WERI-Rb-1 (cell line): ENCODE data around the gene SBK1.
"Not testable (repeated sequence)": the region's sequence is repeated elsewhere in the genome, so short reads cannot be mapped to it uniquely, and the experiment has no call there.

Source experiments
- DNase-seq: peaks from one replicate; pipeline ENCODE4 v3.0.0-alpha.2; 2020
- H3K27ac ChIP-seq: fragments of 250-450 bp; sonication (Bioruptor Pico); 2 replicates; pipeline ENCODE4 v1.5.1; 2020; ENCODE audit warnings: mild to moderate bottlenecking, moderate library complexity
- H3K27me3 ChIP-seq: fragments of 250-450 bp; sonication (Bioruptor Pico); 2 replicates; pipeline ENCODE4 v1.5.1; 2021; ENCODE audit warnings: mild to moderate bottlenecking, low read depth, moderate library complexity; ENCODE audit not compliant: insufficient read depth, severe bottlenecking
- H3K36me3 ChIP-seq: fragments of 250-450 bp; sonication (Bioruptor Pico); 2 replicates; pipeline ENCODE4 v1.5.1; 2020; ENCODE audit warnings: mild to moderate bottlenecking, moderate library complexity
- H3K4me3 ChIP-seq: 2 replicates; pipeline ENCODE4 v1.5.1; 2011; ENCODE audit warnings: low read depth, mild to moderate bottlenecking, control low read depth, low read length
- H3K9me3 ChIP-seq: fragments of 250-450 bp; sonication (Bioruptor Pico); 2 replicates; pipeline ENCODE4 v1.5.1; 2021; ENCODE audit warnings: mild to moderate bottlenecking, moderate library complexity; ENCODE audit not compliant: severe bottlenecking
- TF ChIP-seq, protein P1 (sequence below): IDR thresholded peaks from 2 replicates; pipeline ENCODE4 v1.5.1; 2011; ENCODE audit warnings: low read depth, mild to moderate bottlenecking, control low read depth, inconsistent platforms, low read length

SBK1 gene

DNA sequence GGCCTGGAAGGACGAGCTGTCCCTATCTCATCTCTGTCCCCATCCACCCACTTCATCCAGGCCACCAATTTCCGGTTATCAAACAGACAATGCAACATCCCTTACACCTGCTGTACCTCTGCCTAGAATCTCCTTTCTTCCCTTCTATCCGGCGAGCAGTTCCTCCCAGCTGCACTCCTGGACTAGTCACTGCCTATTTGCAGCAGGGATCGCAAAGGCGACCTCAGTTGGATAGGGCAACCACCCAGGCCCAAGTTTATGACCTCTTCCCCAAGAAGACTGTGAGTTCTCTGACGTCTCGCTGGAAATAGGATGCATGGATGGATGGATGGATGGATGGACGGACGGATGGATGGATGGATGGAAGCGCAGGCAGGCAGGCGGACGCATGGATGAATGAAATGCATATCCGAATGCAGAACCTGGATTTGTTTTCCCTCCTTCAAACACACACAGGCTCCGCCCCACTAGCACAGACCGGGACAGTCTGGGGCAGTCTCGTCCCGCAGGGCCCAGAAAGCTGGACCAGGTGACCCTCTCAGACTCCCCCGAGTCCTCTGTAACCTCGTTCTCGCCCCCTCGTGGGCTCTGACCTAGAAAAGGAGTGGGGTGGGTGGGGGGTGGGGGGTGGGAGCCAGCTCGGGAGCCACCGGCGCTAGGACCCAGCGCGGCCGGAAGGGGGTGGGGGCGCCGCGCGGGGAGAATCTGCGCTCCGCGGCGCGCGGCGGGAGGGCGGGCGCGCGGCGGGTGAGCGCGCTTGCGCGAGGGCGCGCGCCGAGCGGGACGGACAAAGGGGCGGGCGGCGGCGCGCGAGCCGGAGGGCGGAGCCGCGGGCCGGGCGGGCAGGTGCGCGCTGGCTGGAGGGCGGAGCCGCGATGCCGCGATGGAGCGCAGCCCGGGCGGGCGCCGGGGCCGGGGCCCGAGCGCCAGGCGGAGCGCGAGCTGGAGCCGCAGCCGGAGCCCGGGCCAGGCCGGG, at the start of gene SBK1:
Gene SBK1 (plus strand): TSS at position 875 of the 976 bp plus-strand sequence. CDS start 24,867 bp downstream, outside the sequence.
- peaks cover 14% of the 10 kb centered on the region for H3K36me3 ChIP-seq
- peak; percentile 71 for DNase-seq
- no peaks in the 10 kb centered on the region for H3K27me3 ChIP-seq
- peak within 1 kb of the TSS; percentile 93 for H3K4me3 ChIP-seq
- TF ChIP-seq, protein P1, sequence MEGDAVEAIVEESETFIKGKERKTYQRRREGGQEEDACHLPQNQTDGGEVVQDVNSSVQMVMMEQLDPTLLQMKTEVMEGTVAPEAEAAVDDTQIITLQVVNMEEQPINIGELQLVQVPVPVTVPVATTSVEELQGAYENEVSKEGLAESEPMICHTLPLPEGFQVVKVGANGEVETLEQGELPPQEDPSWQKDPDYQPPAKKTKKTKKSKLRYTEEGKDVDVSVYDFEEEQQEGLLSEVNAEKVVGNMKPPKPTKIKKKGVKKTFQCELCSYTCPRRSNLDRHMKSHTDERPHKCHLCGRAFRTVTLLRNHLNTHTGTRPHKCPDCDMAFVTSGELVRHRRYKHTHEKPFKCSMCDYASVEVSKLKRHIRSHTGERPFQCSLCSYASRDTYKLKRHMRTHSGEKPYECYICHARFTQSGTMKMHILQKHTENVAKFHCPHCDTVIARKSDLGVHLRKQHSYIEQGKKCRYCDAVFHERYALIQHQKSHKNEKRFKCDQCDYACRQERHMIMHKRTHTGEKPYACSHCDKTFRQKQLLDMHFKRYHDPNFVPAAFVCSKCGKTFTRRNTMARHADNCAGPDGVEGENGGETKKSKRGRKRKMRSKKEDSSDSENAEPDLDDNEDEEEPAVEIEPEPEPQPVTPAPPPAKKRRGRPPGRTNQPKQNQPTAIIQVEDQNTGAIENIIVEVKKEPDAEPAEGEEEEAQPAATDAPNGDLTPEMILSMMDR = no peak
- H3K27ac ChIP-seq = peak within 1 kb of the TSS; percentile 85
- H3K9me3 ChIP-seq = no peaks in the 10 kb centered on the region

DNA sequence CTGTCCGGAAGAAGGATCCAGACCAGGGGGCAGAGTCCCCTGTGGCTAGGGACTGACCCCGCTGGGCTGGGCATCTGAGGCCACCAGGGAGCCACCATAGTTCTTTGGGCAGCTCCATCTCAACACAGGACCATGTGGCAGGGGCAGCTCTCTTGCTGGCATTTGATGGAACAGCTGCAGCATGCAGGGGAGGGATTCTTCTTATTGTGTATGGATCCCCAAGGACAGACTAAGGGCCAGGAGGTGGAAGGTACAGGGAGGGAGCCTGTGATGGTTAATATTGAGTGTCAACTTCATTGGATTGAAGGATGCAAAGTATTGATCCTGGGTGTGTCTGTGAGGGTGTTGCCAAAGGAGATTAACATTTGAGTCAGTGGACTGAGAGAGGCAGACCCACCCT, 42.8 kb upstream of the SBK1 start:
- H3K36me3 ChIP-seq, H3K27ac ChIP-seq, H3K9me3 ChIP-seq, H3K4me3 ChIP-seq, H3K27me3 ChIP-seq, DNase-seq: not testable (repeated sequence)

- no peak for DNase-seq
- no peaks in the 10 kb centered on the region for H3K36me3 ChIP-seq
- no peak overlapping the region for H3K4me3 ChIP-seq
- H3K27me3 ChIP-seq = no peaks in the 10 kb centered on the region
- no peaks in the 10 kb centered on the region for H3K9me3 ChIP-seq
- no peak overlapping the region for H3K27ac ChIP-seq
- TF ChIP-seq, protein P1 = no peak
These were observed 41.3 kb upstream of the SBK1 start for GRCh38 chr16:28250999-28251398.

DNA sequence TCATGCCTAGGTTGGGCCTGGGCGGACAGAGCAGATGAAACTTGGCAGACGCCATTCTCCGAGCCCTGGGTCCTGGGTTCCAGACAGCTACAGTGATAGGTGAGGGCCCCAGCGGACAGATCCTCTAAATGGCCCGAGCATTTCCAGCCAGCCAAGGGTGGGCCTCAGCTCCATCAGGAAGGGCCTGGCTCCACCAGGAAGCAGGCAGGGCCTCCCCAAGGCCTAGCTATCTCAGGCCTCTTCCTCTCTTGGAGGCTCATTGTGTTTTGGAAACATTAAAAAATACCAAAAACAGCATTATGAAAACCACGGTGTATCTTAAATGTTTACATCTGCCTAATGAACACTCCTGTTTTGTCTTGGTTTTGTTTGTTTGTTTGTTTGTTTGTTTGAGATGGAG, 38.2 kb upstream of the SBK1 start:
- Histone ChIP-seq H3K9me3 (no peaks in the 10 kb centered on the region), H3K27me3 (no peaks in the 10 kb centered on the region), H3K36me3 (no peaks in the 10 kb centered on the region), H3K27ac (no peak overlapping the region), H3K4me3 (no peak overlapping the region)
- DNase-seq = no peak
- TF ChIP-seq, protein P1 = no peak

DNA sequence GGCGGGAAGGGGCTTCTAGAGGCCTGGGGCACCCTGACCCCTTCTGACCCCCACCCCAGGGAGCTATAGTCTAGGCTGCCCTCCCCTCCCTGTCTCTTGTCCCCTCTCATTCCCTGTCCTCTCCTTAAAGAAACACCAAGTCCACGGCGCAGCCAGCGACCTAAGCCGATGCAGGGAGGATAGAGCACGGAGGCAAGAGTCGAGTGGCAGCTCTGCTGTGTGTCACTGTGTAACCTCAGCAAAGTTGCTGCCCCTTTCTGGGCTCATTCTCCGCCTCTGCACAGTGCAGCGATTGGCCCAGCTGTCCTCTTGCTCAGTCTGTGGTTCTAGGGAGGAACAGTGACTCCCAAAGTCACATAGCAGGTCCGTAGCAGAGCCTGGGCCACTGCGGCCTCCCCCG, 36.5 kb upstream of the SBK1 start:
- Histone ChIP-seq H3K36me3 (no peaks in the 10 kb centered on the region), H3K27ac (no peak overlapping the region), H3K27me3 (no peaks in the 10 kb centered on the region), H3K9me3 (no peaks in the 10 kb centered on the region), H3K4me3 (no peak overlapping the region)
- TF ChIP-seq, protein P1 = no peak
- DNase-seq = no peak

- H3K4me3 ChIP-seq = no peak overlapping the region
- H3K36me3 ChIP-seq = no peaks in the 10 kb centered on the region
- H3K27me3 ChIP-seq = no peaks in the 10 kb centered on the region
- no peak for DNase-seq
- TF ChIP-seq, protein P1 = no peak
- no peak overlapping the region for H3K27ac ChIP-seq
- H3K9me3 ChIP-seq = no peaks in the 10 kb centered on the region
These were observed 35.1 kb upstream of the SBK1 start for GRCh38 chr16:28257256-28257655.
